Sciatic nerve (tissue), 2 donors: Measurements from ENCODE around the gene MBD6. TPM values are rescaled to one million over a fixed set of nuclear protein-coding genes. Genes with fewer than 3 reads are reported as not detected.

ENCODE experiments used
- ATAC-seq: fragments of 200-7000 bp; cut with Tn5 transposase; one replicate; pipeline ENCODE4 v1.9.1; 2020; ENCODE audit warnings: mild to moderate bottlenecking, moderate library complexity
- DNase-seq: peaks from one replicate; pipeline ENCODE4 v3.0.0-alpha.2; 2020; ENCODE audit warnings: low spot score
- intact Hi-C: fragments of 100-400 bp; cut with DNase I; formaldehyde crosslinking; loops from one replicate; pipeline ENCODE4 v1.14.2; 2022
- total RNA-seq: library from RNA; stranded (reverse); fragmentation: NEBNext Ultra II Directional; extraction: Animal tissue kit (Norgen Biotek cat#: 25700); gene quantifications from one replicate; pipeline ENCODE4 v1.2.1, GENCODE V29; 2021
- donor health status: DM: no; HTN: no; CAD: no.
- donor health status: DM: no; HTN: no; CAD: no.

The MBD6 gene
- total RNA-seq, 1 donor from 2014 or later, result 76.2 TPM

DNA sequence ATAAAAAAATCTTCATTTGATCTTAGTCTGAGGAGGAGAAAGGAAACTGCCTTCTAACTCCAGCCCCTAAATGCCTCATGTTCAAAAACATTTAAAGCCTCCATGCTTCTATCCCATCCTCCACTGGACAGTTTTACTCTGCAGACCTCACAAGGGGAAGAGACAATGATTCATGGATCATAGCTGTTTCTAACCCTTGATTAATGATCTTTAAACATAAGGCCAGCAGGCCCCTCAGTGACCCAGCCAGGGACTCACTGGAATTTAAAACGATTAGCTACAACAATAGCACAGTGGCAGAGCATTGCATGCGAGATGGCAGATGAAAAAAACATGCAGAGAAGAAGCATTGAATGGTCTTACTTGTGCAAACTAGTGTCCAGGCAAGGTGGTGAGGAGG lies 18.4 kb downstream of the MBD6 start:
- intact Hi-C loops, result no loop called here
- no peak for DNase-seq
- no peak for ATAC-seq

DNA sequence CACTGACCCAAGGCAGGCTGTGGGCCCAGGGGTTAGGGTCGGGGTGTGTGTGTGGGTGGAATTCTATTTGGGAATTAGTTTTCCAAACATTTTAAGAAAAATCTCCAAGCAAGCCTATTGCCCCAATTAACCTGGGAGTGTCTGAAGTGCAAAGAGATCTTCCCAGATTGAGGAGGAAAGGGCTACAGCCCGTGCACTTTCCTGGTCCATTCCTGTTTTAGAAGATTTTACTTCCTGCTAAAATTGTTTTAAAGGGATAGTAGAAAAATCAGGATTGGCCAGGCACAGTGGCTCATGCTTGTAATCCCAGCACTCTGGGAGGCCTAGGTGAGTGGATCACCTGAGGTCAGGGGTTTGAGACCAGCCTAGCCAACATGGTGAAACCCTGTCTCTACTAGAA lies 19.1 kb downstream of the MBD6 start:
- DNase-seq (no peak), ATAC-seq (no peak)
- intact Hi-C loops, result no loop called here

DNA sequence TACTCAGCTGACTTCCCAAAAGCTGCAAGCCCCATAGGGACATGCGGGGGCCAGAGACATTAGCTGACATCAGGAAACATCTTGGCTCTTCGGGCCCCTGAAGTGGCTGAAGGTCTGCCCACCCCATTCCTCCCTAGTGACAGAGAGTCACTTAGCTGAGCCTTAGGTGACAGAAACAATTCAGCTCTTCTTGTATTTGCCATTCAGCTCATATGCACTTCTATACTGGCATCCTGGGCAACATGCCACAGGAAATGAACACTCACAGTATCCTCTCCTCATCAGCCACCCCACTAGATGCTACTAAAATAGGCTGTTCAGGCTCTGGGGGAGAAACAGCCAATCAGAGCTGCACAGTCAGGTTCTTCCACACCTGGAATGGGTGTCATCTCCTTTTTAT lies 21.0 kb downstream of the MBD6 start:
- no peak for DNase-seq
- ATAC-seq, result no peak
- intact Hi-C loops, result no loop called here

DNA sequence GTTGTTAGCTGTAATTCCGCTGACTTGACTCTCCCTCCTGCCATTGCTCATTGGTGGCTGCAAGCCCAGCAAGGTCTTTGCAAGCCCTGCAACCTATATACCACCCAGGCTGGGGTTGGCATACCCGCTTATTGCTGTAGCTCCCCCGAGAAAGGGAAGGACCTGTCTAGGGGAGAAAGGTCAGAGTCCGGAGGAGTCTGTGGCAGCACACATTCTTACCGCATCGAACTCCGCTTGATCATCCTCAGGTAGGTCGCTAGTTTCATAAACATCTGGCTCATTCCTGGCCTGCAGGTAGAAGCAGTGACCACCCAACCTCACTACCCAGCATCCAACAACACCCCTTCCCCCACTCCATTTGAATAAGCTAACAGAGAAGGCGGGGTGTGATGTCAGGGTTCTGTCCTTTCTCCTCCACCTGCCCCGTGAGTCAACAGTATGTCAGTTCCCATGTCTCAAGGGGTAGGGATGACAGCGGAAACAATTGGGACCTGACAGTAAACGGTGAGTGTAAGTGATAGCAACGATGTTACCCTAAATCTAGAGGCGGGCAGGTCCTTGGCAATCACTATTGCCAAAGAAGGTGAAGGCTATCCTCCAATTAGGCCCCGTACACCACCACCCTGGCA lies 23.3 kb downstream of the MBD6 start:
- intact Hi-C loops, result no loop called here
- DNase-seq (no peak), ATAC-seq (no peak)

DNA sequence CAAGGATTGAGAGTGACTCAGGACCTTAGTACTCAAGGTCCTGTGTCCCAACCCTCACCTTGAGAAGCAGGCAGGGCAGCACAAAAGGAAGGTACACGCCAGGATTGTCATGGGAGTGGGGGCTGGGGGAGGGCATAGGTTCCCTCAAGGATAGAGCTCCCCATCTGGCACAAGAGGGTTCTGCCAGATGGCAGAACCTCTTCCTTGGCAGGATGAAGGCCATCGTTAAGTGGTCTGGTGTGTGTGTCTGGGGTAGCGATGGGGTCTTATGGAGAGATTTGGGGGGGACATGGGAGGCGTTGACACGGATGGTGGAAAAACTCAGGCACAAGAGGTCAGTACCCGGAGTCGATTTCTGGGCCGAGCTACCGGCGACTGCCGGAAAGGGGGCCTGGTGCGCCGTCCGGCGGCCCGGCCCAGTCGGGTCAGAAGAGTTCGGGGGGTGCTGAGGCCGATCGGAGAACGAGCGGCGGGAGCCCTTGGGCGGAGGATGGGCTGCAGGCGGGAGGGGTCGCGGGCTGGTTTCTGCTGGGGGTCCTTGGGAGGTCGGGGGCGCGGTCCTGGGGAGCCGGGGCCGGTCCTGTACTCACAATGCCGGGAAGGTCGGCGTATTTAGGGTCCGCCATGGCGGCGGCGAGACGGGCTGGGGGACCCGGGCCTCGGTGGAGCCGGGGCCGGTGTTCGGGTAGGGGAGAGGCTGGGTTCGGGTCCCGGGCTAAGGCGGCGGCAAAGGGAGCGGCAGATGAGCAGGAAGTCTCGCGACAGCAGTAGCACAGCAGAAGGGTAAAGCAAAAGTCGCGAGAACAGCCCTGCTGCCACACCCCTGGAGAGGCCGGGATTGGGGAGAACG lies 24.0 kb downstream of the MBD6 start, which contains the start of gene DCTN2:
TSS of gene DCTN2 (minus strand) at position 755 of the 850 bp plus-strand sequence. CDS start at position 626, 129 bp downstream.
- DNase-seq, result peak; percentile 96
- intact Hi-C loops, result no loop called here

DNA sequence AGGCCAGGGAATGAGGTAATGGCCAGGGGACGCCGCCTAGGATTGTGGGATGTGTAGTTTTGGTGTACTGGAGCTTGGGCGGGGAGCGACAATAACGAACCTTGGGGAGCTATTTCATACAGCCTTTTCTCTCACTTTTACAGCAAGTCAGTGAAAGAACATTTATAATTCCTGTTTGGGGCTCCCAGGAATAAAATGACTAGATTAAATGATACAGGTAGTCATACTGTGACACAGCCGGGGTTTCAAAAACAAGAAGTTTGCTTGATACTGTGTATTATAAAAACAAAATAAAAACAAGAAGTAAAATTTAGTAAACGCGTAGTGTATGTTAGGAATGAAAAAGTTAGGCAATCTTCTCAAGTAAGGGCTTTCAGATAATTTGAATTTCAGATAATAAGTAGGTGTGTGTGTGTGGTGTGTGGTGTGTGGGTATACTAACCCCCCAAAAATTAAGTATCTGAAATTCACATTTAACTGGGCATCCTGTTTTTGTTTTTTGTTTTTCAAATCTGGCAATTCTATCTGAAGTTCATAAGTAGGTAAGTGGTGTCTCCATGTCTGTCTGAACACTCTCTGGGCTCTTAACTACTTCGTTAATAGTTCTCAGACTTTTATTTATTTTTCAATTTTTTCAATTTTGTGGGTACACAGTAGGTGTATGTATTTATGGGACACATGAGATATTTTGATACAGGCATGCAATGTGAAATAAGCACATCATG lies 24.8 kb downstream of the MBD6 start:
- no peak for DNase-seq
- no peak for ATAC-seq

More for the DNA sequence above, 24.0 kb downstream of the MBD6 start, which contains the start of gene DCTN2:
- peak; percentile 99 for ATAC-seq

DNA sequence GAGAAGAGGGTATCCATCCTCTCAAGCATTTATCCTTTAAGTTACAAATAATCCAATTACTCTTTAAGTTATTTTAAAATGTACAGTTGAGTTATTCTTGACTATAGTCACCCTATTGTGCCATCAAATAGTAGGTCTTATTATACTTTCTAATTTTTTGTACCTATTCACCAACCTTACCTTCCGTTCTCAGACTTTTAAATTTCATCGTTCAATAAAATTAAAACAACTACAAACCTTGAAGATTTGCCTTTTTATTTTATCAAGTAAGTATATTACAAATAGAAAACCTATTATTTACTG lies 25.3 kb downstream of the MBD6 start:
- no peak for DNase-seq
- intact Hi-C loops, result no loop called here
- ATAC-seq, result no peak

More for the DNA sequence above, 24.8 kb downstream of the MBD6 start:
- intact Hi-C loops, result no loop called here

DNA sequence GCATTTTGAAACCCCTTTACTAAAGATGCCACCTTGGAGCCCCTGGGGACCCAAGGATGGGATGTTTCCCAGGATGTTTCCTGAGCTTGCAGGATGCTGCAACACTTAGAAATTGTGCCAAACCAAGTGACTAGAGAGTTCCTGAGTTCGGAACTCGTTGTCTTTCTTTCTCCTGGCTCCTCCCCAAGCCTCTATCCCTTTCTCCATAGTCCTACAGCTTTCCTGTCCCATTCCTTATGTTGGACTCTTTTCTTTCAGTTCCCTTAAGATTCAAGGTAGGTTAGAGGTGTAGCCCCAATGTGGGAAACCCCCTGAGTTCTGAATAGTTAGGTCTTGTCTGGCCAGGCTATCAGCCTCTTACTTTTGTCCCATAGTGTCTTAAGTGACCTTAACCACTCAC lies 25.9 kb downstream of the MBD6 start:
- ATAC-seq, result no peak
- DNase-seq, result no peak
- intact Hi-C loops, result no loop called here

DNA sequence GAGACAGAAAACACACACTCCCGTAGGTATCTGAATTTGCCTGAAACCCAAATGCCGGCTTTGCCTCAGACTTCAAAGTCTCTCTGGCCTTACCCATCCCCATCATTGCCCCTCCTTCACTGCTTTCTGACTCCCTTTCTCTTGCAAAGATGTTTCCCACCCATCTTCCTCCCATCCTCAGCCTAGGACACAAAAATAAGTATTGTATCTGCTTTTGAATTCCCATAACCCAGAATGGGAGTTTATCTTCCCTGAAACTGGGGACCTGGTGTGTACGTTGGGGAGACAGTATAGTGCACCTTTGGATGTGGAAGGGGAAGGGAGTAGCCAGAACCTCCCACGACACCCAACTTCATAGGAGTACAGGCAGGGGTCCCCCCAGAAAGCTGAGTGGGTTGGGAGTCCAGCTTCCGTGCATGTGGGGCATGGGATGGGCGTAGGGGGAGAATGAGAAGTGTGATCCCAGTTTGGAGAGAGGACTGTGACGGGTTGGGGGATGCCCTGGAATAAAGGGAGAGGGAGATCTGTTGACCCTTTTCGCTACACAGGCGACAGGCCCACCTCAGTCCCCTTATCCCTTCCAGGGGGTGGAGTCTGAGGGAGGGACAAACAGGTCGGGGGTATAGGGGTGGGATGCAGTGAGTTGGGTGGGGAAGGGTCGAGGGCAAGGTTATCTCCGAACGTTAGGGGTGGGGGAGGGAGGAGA lies 26.7 kb downstream of the MBD6 start:
- ATAC-seq (no peak), DNase-seq (no peak)
- intact Hi-C loops, result no loop called here

DNA sequence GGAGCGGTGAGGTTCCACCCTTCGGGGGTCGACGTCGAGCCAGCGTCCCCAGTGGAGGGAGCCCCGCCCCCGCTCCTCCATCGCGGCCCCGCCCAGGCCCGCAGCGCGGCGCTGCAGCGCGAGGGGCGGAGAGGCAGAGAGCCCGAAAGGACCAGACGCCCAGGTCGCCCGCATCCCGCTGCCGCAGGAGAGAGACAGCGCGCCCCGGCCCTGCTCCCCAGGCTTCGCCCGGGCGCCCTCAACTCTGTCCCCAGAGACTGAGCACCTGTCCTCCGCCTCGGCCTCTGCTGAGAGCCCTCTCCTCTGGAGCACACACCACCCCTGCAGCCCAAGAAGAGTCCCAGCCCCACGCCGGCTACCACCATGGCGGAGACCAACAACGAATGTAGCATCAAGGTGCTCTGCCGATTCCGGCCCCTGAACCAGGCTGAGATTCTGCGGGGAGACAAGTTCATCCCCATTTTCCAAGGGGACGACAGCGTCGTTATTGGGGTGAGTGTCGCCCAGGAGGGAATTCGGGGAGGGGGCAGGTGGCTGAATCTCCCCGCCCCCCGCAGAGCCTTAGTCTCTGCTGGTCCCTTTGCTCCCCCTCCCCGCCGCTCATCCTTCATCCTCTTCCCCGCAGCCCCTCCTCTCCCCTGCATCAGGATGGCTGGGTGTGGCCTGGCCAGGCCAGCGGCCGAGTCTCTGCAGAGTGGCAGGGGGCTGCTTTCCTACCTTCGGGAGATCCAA lies 27.5 kb downstream of the MBD6 start, which contains the start of gene KIF5A:
TSS of gene KIF5A (plus strand) at position 136 of the 732 bp plus-strand sequence. CDS start at position 364, 228 bp downstream.
- no peak for DNase-seq
- intact Hi-C loops, result no loop called here
- ATAC-seq, result no peak

DNA sequence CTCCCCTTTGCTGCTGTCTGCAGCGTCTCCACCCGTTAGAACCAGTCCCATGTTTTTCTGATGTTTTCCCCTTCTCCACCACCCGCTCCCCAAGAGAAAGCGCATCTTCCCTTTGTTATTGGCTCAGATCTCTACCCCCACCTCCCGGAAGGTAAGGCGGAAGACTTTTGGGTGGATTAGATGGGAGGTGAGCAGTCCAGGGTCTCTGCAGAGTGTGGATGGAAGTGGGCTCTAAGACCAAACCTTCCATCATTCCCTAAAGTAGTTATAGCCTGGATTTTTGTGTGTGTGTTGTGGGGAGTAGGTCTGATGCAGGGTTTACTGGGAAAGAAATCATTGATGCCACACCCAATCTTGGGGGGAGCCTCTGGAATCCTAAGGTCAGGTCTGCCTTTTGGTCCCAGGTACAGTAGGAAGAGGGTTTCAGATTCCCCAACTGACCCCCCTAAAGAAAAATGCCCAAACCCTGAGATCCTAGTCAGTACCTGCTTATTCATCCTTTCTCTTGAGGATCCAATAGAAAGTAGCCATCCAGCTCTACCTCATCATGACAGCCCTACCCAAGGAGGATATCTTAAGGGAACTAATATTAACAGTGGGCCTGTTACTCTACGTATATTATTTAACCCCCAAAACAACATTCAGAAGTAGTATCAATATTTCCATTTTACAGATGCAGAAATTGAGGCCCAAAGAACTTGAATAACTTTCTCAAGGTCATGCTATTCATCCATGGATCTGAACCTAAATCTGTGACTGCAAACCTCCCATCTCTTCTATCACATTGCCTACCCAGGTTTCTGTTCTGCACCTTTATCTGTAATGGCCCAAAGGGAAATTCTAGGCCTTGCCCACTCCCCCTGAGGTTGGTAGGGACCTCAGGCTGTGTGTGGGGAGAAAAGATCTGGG lies 28.3 kb downstream of the MBD6 start:
- intact Hi-C loops, result no loop called here
- DNase-seq (no peak), ATAC-seq (no peak)

DNA sequence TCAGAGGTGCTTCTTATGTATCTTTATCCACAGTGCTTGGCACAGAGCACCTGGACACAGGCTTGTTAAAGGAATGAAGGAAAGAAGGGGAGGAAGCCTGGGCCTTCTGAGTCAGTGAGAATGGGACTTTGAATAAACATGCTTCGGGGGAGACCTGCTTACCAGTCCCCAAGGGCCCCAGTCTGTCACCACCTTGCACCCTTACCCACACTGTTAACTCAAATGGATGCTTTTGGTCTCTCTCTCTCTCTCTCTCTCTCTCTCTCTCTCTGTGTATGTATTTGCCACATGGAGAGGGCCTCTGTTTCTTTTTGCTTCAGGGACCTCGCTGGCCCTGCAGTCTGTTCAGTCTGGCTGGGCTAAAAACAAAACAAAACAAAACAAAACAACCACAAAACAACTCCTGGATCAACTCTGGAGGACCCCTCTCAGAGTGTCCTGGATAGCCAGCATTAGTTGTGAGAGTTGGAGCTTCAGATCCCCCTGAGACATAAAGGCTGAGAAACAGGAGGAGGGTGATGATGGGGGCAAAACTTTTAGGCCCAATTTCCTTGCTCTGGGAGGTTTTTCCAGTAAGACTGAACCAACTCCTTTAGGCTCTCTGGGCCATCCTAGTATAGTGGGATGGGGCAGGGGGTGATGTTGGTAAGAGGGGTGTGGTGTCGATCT lies 29.1 kb downstream of the MBD6 start:
- DNase-seq (no peak), ATAC-seq (no peak)
- intact Hi-C loops, result loop anchor here (2.0 kb wide), 1 partner anchor 65 kb away; no protein-coding TSS in a partner anchor

DNA sequence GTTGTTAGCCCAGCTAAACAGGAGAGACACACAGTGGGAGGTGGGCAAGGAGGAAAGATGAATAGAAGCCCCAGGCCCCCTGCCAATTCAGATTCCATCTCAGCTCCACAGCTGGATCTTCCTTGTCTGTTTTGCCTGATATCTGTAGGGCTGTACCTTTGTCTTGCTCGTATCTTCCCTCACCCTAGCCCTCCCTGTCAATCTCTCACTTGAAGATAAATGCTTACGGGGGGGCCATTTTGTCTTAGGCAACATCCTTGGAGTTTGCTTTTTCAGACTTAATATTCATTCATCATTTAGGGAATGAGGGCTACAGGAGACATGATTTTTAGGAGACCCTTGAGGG lies 29.7 kb downstream of the MBD6 start:
- ATAC-seq, result no peak
- intact Hi-C loops, result loop anchor here (2.0 kb wide), 1 partner anchor 65 kb away; no protein-coding TSS in a partner anchor
- no peak for DNase-seq

DNA sequence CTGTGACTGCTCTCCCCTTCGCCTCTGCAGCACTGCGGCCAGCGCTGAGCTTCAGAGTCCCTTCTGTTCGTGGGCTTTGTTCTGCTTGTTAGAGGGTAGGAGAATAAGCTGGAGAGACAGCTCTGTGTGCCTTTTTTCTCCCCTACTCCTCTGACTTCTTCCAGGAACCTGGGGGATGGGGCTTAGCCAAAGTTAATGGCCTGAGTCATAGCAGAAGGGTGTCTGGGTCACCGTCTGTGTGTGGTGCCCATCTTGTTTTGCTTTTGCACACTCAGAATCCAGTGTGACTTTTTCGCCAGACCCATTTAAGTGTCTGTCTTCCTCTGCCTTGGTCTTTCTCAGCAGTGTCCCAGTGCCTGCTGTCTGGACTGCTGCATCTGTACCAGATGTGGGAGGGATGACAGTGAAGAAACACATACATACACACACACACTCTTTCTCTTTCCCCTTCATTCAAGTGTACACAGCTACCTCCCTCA lies 30.2 kb downstream of the MBD6 start:
- DNase-seq, result no peak
- no peak for ATAC-seq
- intact Hi-C loops, result loop anchor here (2.0 kb wide), 1 partner anchor 66 kb away; no protein-coding TSS in a partner anchor

DNA sequence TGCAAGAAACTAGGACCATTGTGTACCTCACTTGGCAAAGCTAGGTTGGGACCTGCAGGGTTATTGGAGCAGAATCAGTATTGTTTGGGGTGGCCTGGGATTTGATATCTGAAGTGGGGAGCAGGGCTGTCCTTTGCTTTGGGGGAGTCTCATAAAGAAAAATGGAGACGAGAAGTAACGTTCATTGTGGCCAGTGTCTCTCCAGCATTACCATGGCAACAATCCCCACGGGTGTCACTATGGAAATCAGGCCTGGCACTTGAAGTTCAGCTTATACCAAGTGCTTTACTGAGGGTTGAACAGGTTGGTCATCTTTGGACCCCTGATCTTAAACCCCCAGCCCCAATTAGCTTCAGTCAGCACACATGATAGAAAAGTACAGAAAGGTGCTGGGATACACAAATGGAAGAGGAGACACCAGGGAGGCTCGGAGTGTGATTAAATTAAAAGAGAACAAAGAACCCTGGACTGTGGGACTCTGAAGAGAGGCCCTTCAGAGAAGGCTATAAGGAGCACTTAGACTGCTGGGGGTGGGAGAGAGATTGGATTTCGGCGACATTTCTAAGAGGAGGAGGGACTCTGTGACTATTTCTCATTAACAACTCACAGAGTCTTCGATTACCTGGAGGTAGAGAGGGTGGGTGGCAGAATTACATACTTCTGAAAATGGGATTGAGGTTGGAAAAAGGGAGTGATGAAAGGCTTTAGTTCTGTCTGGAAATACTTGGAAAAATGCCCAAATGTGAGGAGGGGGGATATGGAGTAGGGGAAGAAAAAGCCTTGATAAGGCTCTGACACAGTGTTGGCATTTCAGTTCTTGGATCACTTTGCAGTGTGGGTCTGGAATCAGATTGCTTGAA lies 30.9 kb downstream of the MBD6 start:
- DNase-seq (no peak), ATAC-seq (no peak)
- intact Hi-C loops, result loop anchor here (2.0 kb wide), 1 partner anchor 67 kb away; no protein-coding TSS in a partner anchor

DNA sequence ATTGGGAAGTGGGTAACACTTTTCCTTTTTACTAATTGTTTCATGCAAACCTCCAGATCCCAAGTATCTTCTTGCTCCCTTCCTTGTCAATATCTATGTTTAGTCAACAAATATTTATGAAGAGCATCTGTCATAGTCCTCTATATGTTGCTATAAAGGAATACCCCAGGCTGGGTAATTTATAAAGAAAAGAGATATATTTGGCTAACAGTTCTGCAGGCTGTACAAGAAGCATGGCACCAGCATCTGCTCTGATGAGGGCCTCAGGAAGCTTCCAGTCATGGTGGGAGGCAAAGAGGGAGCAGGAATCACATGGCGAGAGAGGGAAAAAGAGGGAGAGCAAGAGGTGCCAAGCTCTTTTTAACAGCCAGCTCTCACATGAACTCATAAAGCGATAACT lies 31.8 kb downstream of the MBD6 start:
- intact Hi-C loops, result no loop called here
- ATAC-seq, result no peak

More for the DNA sequence above, 31.8 kb downstream of the MBD6 start:
- no peak for DNase-seq
